Gastrocnemius medialis (tissue), 4 donors: ENCODE measurements around the gene CUL9. TPM values are rescaled to one million over a fixed set of nuclear protein-coding genes. Genes with fewer than 3 reads are reported as not detected.

ENCODE experiments used
- ATAC-seq, 2 donors: fragments of 150-250 bp; one replicate each; pipeline ENCODE4 v1.9.1; 2016
- DNase-seq, 2 donors: peaks; one replicate each; pipeline ENCODE4 v3.0.0-alpha.2; 2019
- H3K27ac ChIP-seq, 4 donors: fragments of 200-600 bp; sonication (generic); 1 replicate in 1 of 4; 2 replicates in 3 of 4; pipeline ENCODE4 v1.5.1; 2016 to 2018; ENCODE audit warnings: mild to moderate bottlenecking in 2 of 4, moderate library complexity in 1 of 4
- H3K27me3 ChIP-seq, 3 donors: fragments of 200-600 bp; sonication (generic) in 2 of 3; 1 replicate in 1 of 3; 2 replicates in 2 of 3; pipeline versions ENCODE4 v1.5.1 to v1.6.0; 2016 to 2019; ENCODE audit warnings: mild to moderate bottlenecking in 1 of 3, moderate library complexity in 1 of 3
- H3K36me3 ChIP-seq, 2 donors: fragments of 200-600 bp; sonication (generic) in 1 of 2; one replicate each; pipeline ENCODE4 v1.5.1; 2017 to 2018
- H3K4me1 ChIP-seq, 2 donors: fragments of 200-600 bp; sonication (generic) in 1 of 2; one replicate each; pipeline ENCODE4 v1.5.1; 2016 to 2017; ENCODE audit warnings: mild to moderate bottlenecking in 2 of 2
- H3K4me3 ChIP-seq, 4 donors: fragments of 200-600 bp; sonication (generic) in 3 of 4; 1 replicate in 1 of 4; 2 replicates in 3 of 4; pipeline ENCODE4 v1.5.1; 2016 to 2019; ENCODE audit warnings: mild to moderate bottlenecking in 2 of 4
- H3K9me3 ChIP-seq, 3 donors: fragments of 200-600 bp; sonication (generic) in 2 of 3; 1 replicate in 1 of 3; 2 replicates in 2 of 3; pipeline ENCODE4 v1.5.1; 2016 to 2019
- POLR2A ChIP-seq, 2 donors: fragments of 450-650 bp; IDR thresholded peaks; one replicate each; pipeline ENCODE4 v1.6.1; 2017; ENCODE audit warnings: antibody characterized with exemption in 2 of 2, mild to moderate bottlenecking in 2 of 2, moderate library complexity in 2 of 2
- in situ Hi-C, 4 donors: fragments of 200-750 bp; cut with MboI; loops; one replicate each; pipeline versions ENCODE4 v1.15.0 to v1.8.0; 2017; ENCODE audit warnings: low sequenced_read_pairs in 4 of 4
- intact Hi-C: fragments of 100-400 bp; cut with DNase I; formaldehyde crosslinking; loops from one replicate; pipeline ENCODE4 v1.15.1; 2023; ENCODE audit warnings: low total_unique reads
- total RNA-seq, 4 donors: library from RNA; depleted of rRNA; stranded (reverse); fragments of >200 nt; gene quantifications; one replicate each; pipeline versions ENCODE4 v1.1.0 to v1.2.3, GENCODE V29; 2016
- TF ChIP-seq, protein P1 (sequence below), 5 experiments: fragments of 450-650 bp in 3 of 5; fragments of 200-600 bp in 2 of 5; sonication (generic) in 2 of 5; IDR thresholded peaks in 4 of 5; conservative IDR thresholded peaks in 1 of 5; 1 replicate in 4 of 5; 2 replicates in 1 of 5; pipeline ENCODE4 v1.5.1; 2016 to 2019; ENCODE audit warnings: antibody characterized with exemption in 5 of 5, mild to moderate bottlenecking in 3 of 5, moderate library complexity in 3 of 5

Gene CUL9
- total RNA-seq, 4 donors from 2014 or later, result 5.3 to 20.1 (median 7.1) TPM

DNA sequence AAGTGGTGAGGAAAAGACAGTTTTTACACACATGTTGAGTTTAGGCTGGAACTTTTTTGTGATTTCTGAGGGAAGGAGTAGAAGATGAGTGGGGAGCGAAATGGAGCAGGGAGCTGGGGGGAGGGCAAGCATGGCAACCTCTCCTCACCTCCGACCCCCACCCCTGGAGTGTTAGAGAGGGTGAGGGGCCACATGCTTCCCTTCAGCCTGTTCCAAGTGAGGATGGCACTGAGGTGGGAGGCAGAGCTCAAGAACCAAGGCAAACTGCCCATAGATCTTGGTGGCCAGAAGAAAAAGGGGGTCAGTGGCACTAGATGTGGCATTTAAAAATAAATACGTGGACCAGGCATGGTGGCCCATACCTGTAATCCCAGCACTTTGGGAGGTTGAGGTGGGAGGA, 66.1 kb downstream of the CUL9 start:
- no peak overlapping the region for H3K4me3 ChIP-seq
- DNase-seq (no peak), ATAC-seq (no peak)
- no peaks in the 10 kb centered on the region for H3K9me3 ChIP-seq
- in situ Hi-C loops (loop anchor here in 1 of 4 donors (25.0 kb wide), 1 partner anchor 264 kb away; the partner anchor contains the start of genes LRRC73, POLR1C and YIPF3), intact Hi-C loops (no loop called here)
- H3K36me3 ChIP-seq, result no peaks in the 10 kb centered on the region
- peaks cover 13 to 19% (median 15%) of the 10 kb centered on the region in 3 donors for H3K27me3 ChIP-seq
- no peak overlapping the region for H3K27ac ChIP-seq
- H3K4me1 ChIP-seq, result peaks cover 0 to 12% of the 10 kb centered on the region in 2 donors
- no peak for TF ChIP-seq POLR2A (IDR thresholded peaks at IDR 0.05)
- TF ChIP-seq, protein P1, sequence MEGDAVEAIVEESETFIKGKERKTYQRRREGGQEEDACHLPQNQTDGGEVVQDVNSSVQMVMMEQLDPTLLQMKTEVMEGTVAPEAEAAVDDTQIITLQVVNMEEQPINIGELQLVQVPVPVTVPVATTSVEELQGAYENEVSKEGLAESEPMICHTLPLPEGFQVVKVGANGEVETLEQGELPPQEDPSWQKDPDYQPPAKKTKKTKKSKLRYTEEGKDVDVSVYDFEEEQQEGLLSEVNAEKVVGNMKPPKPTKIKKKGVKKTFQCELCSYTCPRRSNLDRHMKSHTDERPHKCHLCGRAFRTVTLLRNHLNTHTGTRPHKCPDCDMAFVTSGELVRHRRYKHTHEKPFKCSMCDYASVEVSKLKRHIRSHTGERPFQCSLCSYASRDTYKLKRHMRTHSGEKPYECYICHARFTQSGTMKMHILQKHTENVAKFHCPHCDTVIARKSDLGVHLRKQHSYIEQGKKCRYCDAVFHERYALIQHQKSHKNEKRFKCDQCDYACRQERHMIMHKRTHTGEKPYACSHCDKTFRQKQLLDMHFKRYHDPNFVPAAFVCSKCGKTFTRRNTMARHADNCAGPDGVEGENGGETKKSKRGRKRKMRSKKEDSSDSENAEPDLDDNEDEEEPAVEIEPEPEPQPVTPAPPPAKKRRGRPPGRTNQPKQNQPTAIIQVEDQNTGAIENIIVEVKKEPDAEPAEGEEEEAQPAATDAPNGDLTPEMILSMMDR (IDR thresholded peaks at IDR 0.05 in 4 of 5, conservative IDR thresholded peaks at IDR 0.05 in 1 of 5), result no peak

DNA sequence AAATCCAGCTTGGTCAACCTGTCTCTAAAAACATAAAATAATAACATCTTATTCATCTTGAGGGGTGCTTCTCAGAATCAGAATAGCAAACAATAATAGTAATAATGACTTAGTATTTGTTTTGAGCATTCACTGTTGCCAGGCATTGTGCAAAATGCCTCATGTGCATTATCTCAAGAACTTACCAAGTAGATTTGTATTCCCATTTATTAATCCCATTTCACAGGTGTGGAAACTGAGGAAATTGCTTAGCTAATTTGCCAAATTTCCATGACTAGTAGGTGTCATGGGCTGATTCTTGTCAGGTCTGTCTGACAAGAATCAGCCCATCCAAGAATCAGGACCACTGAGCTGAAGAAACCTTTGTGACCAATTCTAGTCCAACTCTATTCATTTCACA, 66.8 kb downstream of the CUL9 start:
- Histone ChIP-seq H3K4me3 (no peak overlapping the region), H3K4me1 (peaks cover 0 to 12% of the 10 kb centered on the region in 2 donors), H3K27me3 (peaks cover 11 to 22% (median 14%) of the 10 kb centered on the region in 3 donors), H3K36me3 (no peaks in the 10 kb centered on the region), H3K9me3 (no peaks in the 10 kb centered on the region), H3K27ac (no peak overlapping the region)
- ATAC-seq (no peak), DNase-seq (no peak)
- intact Hi-C loops, result no loop called here
- in situ Hi-C loops, result loop anchor here in 1 of 4 donors (25.0 kb wide), 1 partner anchor 264 kb away; the partner anchor contains the start of genes LRRC73, POLR1C and YIPF3
- TF ChIP-seq, protein P1 (IDR thresholded peaks at IDR 0.05 in 4 of 5, conservative IDR thresholded peaks at IDR 0.05 in 1 of 5), result no peak
- no peak for TF ChIP-seq POLR2A (IDR thresholded peaks at IDR 0.05)

DNA sequence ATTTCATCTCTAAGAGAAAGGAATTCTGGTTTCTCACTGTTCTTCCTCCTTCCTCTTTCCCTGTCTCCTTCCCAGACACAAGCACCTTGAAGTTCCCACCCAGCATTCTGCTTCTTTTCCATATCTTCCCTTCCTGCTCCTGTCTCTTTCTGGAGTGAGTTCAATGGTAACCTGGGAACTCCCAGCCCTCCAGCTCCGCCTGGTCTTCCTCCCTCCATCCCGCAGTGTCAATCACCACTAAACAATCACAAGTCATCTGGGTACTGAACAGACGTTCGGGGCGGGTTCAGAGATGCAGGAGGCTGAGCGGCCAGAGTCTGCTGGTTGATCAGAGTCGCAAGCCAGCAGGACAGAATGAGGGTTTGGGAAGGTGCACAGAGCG, 69.0 kb downstream of the CUL9 start:
- DNase-seq (no peak), ATAC-seq (no peak)
- Histone ChIP-seq H3K4me1 (peaks cover 0 to 12% of the 10 kb centered on the region in 2 donors), H3K4me3 (no peak overlapping the region), H3K27me3 (peaks cover 5 to 17% (median 6%) of the 10 kb centered on the region in 3 donors), H3K27ac (no peak overlapping the region), H3K36me3 (no peaks in the 10 kb centered on the region), H3K9me3 (no peaks in the 10 kb centered on the region)
- TF ChIP-seq, protein P1 (IDR thresholded peaks at IDR 0.05 in 4 of 5, conservative IDR thresholded peaks at IDR 0.05 in 1 of 5), result no peak
- no peak for TF ChIP-seq POLR2A (IDR thresholded peaks at IDR 0.05)
- in situ Hi-C loops, result no loop called here
- intact Hi-C loops, result no loop called here

DNA sequence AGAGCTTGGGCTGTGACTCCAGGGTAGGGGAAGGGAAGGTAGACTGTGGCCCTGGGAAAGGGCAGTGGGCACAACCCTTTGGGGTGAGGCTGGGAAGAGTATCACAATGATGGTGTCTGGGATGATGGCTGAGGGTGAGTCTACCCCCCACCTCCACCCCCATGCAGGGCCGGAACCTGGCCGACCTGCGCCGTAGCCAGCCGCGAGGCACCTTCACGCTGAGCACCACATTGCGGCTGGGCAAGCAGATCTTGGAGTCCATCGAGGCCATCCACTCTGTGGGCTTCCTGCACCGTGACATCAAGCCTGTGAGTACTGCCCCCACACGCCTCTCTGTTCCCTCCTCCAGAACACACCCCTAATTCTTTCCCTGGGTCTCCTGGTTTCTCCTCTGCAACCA, 71.4 kb downstream of the CUL9 start:
- H3K9me3 ChIP-seq, result no peaks in the 10 kb centered on the region
- intact Hi-C loops (no loop called here), in situ Hi-C loops (no loop called here)
- no peak overlapping the region for H3K27ac ChIP-seq
- DNase-seq (no peak), ATAC-seq (no peak)
- no peaks in the 10 kb centered on the region for H3K36me3 ChIP-seq
- H3K4me1 ChIP-seq, result no peaks in the 10 kb centered on the region
- H3K27me3 ChIP-seq, result peaks cover 5 to 17% (median 6%) of the 10 kb centered on the region in 3 donors
- TF ChIP-seq POLR2A (IDR thresholded peaks at IDR 0.05), result no peak
- TF ChIP-seq, protein P1 (IDR thresholded peaks at IDR 0.05 in 4 of 5, conservative IDR thresholded peaks at IDR 0.05 in 1 of 5), result no peak
- no peak overlapping the region for H3K4me3 ChIP-seq
